ENCODE results near the gene GPR108. TPM values are rescaled to one million over a fixed set of nuclear protein-coding genes. Genes with fewer than 3 reads are reported as not detected.

Gene GPR108
- total and polyA plus RNA-seq, 4 donors, result 17.2 to 34.2 (median 30.5) TPM

DNA sequence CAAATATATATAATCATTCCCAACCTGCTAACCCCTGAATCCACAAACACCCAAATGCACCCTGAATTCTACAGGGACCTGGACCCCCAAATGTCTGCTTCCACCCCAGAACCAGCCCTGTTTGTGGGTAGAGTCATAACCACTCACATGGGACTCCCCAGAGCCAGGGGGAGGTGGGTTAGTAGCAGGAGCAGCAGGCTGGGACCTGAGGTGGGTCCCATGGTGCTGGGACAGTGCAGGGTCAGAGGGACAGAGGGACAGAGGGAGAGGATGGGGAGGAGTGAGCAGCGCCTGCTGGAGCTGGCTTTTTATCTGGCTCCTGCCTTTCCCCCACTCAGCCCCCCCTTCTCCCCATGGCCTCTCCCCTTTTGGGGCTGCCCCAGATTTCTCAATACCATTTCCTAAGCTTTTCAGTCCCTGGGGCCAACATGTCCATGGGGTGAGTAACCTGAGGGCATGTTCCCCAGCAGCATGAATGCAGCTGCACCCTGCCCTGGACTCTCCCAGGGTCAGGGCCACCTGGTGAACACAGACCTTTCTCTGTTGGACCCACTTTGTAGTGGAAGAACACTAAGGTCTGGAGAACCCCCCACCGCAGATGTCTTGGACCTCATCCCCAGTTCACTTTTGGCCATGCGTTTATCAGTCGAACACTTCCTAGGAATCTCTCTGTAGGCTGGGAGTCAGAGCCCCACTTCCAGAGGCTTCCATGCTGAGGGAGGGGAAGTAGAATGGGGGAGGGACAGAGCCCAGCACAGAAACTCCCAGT lies 16.8 kb downstream of the GPR108 start, which contains the start of gene C3:
TSS of gene C3 (minus strand) at position 282 of the 769 bp plus-strand sequence. CDS start at position 221, 61 bp downstream.
- Histone ChIP-seq H3K9ac (ENCODE audit: low read depth in 1 of 2, low read length in 2 of 2) (peak within 1 kb of the TSS; percentile 95 to 97), H3K4me1 (ENCODE audit: control insufficient read depth in 4 of 4, insufficient read depth in 4 of 4, low read length in 3 of 4) (peaks cover 5 to 58% (median 40%) of the 10 kb centered on the region in 4 donors), H3K27me3 (ENCODE audit: control insufficient read depth in 4 of 4, insufficient read depth in 4 of 4, low read length in 3 of 4) (no peaks in the 10 kb centered on the region), H3K27ac (ENCODE audit: low read depth in 1 of 2, low read length in 2 of 2) (peak within 1 kb of the TSS; percentile 76 to 84), H3K36me3 (ENCODE audit: control insufficient read depth in 4 of 4, insufficient read depth in 3 of 4, low read depth in 1 of 4, low read length in 3 of 4) (peaks cover 3 to 28% (median 22%) of the 10 kb centered on the region in 4 donors), H3K4me3 (ENCODE audit: low read depth in 1 of 3, low read length in 3 of 3) (peak within 1 kb of the TSS; percentile 74 to 99 (median 89)), H3K9me3 (ENCODE audit: control insufficient read depth in 4 of 4, low read length in 3 of 4) (no peaks in the 10 kb centered on the region)
- TF ChIP-seq MAX (IDR thresholded peaks at IDR 0.05) (peak; percentile 99), FOXA2 (IDR thresholded peaks at IDR 0.05) (peak; percentile 75), HNF4A (conservative IDR thresholded peaks at IDR 0.05) (peak; percentile 99 to 100), GABPA (IDR thresholded peaks at IDR 0.05 in 1 of 2, conservative IDR thresholded peaks at IDR 0.05 in 1 of 2) (peak in 1 of 2 donors; percentile 73), CTCF (IDR thresholded peaks at IDR 0.05; ENCODE audit: low read depth, low read length, missing input control) (no peak), RXRA (IDR thresholded peaks at IDR 0.05) (peak; percentile 100), FOXA1 (IDR thresholded peaks at IDR 0.05) (peak; percentile 58), RAD21 (IDR thresholded peaks at IDR 0.05) (peak; percentile 43 to 48), NR2F2 (IDR thresholded peaks at IDR 0.05) (peak; percentile 100), EGR1 (IDR thresholded peaks at IDR 0.05; ENCODE audit: low read depth in 2 of 2) (peak; percentile 56 to 91), YY1 (IDR thresholded peaks at IDR 0.05) (peak; percentile 90), HNF4G (IDR thresholded peaks at IDR 0.05) (peak; percentile 99), ATF3 (IDR thresholded peaks at IDR 0.05) (peak; percentile 89), JUND (IDR thresholded peaks at IDR 0.05) (peak; percentile 71 to 80), TAF1 (conservative IDR thresholded peaks at IDR 0.05) (peak; percentile 100), SP1 (IDR thresholded peaks at IDR 0.05) (peak; percentile 100)
- TF ChIP-seq, protein P1, sequence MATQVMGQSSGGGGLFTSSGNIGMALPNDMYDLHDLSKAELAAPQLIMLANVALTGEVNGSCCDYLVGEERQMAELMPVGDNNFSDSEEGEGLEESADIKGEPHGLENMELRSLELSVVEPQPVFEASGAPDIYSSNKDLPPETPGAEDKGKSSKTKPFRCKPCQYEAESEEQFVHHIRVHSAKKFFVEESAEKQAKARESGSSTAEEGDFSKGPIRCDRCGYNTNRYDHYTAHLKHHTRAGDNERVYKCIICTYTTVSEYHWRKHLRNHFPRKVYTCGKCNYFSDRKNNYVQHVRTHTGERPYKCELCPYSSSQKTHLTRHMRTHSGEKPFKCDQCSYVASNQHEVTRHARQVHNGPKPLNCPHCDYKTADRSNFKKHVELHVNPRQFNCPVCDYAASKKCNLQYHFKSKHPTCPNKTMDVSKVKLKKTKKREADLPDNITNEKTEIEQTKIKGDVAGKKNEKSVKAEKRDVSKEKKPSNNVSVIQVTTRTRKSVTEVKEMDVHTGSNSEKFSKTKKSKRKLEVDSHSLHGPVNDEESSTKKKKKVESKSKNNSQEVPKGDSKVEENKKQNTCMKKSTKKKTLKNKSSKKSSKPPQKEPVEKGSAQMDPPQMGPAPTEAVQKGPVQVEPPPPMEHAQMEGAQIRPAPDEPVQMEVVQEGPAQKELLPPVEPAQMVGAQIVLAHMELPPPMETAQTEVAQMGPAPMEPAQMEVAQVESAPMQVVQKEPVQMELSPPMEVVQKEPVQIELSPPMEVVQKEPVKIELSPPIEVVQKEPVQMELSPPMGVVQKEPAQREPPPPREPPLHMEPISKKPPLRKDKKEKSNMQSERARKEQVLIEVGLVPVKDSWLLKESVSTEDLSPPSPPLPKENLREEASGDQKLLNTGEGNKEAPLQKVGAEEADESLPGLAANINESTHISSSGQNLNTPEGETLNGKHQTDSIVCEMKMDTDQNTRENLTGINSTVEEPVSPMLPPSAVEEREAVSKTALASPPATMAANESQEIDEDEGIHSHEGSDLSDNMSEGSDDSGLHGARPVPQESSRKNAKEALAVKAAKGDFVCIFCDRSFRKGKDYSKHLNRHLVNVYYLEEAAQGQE (IDR thresholded peaks at IDR 0.05), result peak; percentile 95
- TF ChIP-seq, protein P2, sequence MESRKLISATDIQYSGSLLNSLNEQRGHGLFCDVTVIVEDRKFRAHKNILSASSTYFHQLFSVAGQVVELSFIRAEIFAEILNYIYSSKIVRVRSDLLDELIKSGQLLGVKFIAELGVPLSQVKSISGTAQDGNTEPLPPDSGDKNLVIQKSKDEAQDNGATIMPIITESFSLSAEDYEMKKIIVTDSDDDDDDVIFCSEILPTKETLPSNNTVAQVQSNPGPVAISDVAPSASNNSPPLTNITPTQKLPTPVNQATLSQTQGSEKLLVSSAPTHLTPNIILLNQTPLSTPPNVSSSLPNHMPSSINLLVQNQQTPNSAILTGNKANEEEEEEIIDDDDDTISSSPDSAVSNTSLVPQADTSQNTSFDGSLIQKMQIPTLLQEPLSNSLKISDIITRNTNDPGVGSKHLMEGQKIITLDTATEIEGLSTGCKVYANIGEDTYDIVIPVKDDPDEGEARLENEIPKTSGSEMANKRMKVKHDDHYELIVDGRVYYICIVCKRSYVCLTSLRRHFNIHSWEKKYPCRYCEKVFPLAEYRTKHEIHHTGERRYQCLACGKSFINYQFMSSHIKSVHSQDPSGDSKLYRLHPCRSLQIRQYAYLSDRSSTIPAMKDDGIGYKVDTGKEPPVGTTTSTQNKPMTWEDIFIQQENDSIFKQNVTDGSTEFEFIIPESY (IDR thresholded peaks at IDR 0.05), result peak; percentile 96
- 21% methylated on average over 4 of the region's 4 CpGs for WGBS
- peak; percentile 67 for DNase-seq (ENCODE audit: low spot score)
